Adrenal gland (tissue), 12 donors: ENCODE results near the gene GPSM1. TPM values are rescaled to one million over a fixed set of nuclear protein-coding genes. Genes with fewer than 3 reads are reported as not detected.

Experiments
- DNase-seq, 7 donors: peaks; one replicate each; pipeline ENCODE4 v3.0.0-alpha.2; 2019 to 2020
- H3K27ac ChIP-seq, 5 donors: fragments of 200-600 bp; sonication (generic) in 4 of 5; 1 replicate in 3 of 5; 2 replicates in 2 of 5; pipeline versions ENCODE4 v1.5.1 to v1.8.0; 2016 to 2020; ENCODE audit warnings: mild to moderate bottlenecking in 1 of 5
- H3K27me3 ChIP-seq: fragments of 200-600 bp; 2 replicates; pipeline ENCODE4 v1.8.0; 2021
- H3K36me3 ChIP-seq, 2 donors: fragments of 200-600 bp; replicated peaks in 1 of 2; 1 replicate in 1 of 2; 2 replicates in 1 of 2; pipeline versions ENCODE4 v1.5.1 to v1.8.0; 2018 to 2022
- H3K4me1 ChIP-seq, 2 donors: fragments of 200-600 bp; replicated peaks in 1 of 2; 1 replicate in 1 of 2; 2 replicates in 1 of 2; pipeline versions ENCODE4 v1.5.1 to v1.8.0; 2018 to 2021
- H3K4me3 ChIP-seq, 4 donors: fragments of 200-600 bp; sonication (generic) in 3 of 4; one replicate each; pipeline ENCODE4 v1.5.1; 2016 to 2018
- H3K9me3 ChIP-seq, 3 donors: fragments of 200-600 bp; sonication (generic) in 1 of 3; replicated peaks in 1 of 3; 1 replicate in 2 of 3; 2 replicates in 1 of 3; pipeline versions ENCODE4 v1.5.1 to v1.8.0; 2016 to 2021
- POLR2A ChIP-seq, 2 donors: fragments of 450-650 bp; IDR thresholded peaks; one replicate each; pipeline ENCODE4 v1.6.1; 2017; ENCODE audit warnings: antibody characterized with exemption in 2 of 2, mild to moderate bottlenecking in 2 of 2, moderate library complexity in 1 of 2
- WGBS, 4 donors: extraction: QIAGEN DNeasy Blood & Tissue Kit in 2 of 4; methylation state at CpG; one replicate each; pipeline versions ENCODE4 v1.1.5 to v1.1.7; 2013 to 2017; 5-methylcytosine and 5-hydroxymethylcytosine counted together
- intact Hi-C, 2 donors: fragments of 100-400 bp; cut with DNase I; formaldehyde crosslinking; loops; one replicate each; pipeline versions ENCODE4 v1.14.1 to v1.15.0; 2022 to 2023
- polyA plus RNA-seq, 3 donors: library from polyadenylated mRNA; stranded (reverse); fragments of 200-250 nt in 2 of 3; fragments of 350-450 nt in 1 of 3; fragmentation: Illumina TruSeq in 1 of 3; extraction: RNeasy Lipid Tissue Mini Kit (QIAGEN cat#74804) in 1 of 3; gene quantifications; one replicate each; pipeline ENCODE4 v1.2.3, GENCODE V29; 2013 to 2014
- total RNA-seq, 9 donors: library from RNA; depleted of rRNA in 4 of 9; stranded (reverse); fragments of >200 nt in 4 of 9; fragments of 120-200 nt in 1 of 9; fragmentation: NEBNext Ultra II Directional in 1 of 9; extraction: Animal tissue kit (Norgen Biotek cat#: 25700) in 1 of 9; gene quantifications; one replicate each; pipeline versions ENCODE4 v1.1.0 to v1.2.4, GENCODE V29; 2013 to 2023
- TF ChIP-seq, protein P1 (sequence below), 6 experiments: fragments of 450-650 bp in 4 of 6; fragments of 200-600 bp in 2 of 6; sonication (generic) in 1 of 6; IDR thresholded peaks; 1 replicate in 5 of 6; 2 replicates in 1 of 6; pipeline versions ENCODE4 v1.5.1 to v1.8.0; 2016 to 2021; ENCODE audit warnings: antibody characterized with exemption in 6 of 6, mild to moderate bottlenecking in 2 of 6, moderate library complexity in 1 of 6
- donor health status: healthy with polysubstance abuse.
- donor health status: Bipolar disorder and iron deficiency.
- donor health status: DM: yes; HTN: yes; CAD: no.
- donor health status: DM: no; HTN: no; CAD: no.
- donor health status: DM: no; HTN: no; CAD: no.
- donor health status: DM: yes; HTN: yes; CAD: no.

The GPSM1 gene
- total and polyA plus RNA-seq, 12 donors, result 2.9 to 50.4 (median 17.2) TPM

DNA sequence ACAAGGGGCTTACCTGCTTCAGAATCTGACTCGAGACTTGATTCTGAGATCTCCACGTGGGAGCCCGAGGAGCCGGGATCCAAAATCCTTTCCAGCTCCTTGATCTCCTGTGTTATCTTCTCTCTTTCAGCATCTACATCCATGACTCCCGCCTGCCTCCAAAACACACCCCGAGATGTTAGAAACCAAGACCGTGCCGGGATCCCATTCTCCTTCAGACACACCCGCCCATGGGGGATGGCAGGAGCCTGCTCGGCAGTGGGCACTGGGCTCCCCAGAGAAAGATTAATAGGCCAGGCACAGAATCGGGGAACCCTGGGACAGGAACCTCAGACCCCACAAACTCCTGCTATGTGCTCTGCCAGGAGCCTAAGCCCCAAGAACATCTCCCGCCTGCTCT lies 70.9 kb downstream of the GPSM1 start:
- H3K27me3 ChIP-seq, result no peaks in the 10 kb centered on the region
- peaks cover 0 to 38% of the 10 kb centered on the region in 2 donors for H3K36me3 ChIP-seq
- peaks cover 9 to 17% of the 10 kb centered on the region in 2 donors for H3K4me1 ChIP-seq
- no peaks in the 10 kb centered on the region for H3K9me3 ChIP-seq
- no peak for DNase-seq
- H3K27ac ChIP-seq, result no peak overlapping the region
- H3K4me3 ChIP-seq, result no peak overlapping the region
- intact Hi-C loops, result no loop called here
- TF ChIP-seq, protein P1, sequence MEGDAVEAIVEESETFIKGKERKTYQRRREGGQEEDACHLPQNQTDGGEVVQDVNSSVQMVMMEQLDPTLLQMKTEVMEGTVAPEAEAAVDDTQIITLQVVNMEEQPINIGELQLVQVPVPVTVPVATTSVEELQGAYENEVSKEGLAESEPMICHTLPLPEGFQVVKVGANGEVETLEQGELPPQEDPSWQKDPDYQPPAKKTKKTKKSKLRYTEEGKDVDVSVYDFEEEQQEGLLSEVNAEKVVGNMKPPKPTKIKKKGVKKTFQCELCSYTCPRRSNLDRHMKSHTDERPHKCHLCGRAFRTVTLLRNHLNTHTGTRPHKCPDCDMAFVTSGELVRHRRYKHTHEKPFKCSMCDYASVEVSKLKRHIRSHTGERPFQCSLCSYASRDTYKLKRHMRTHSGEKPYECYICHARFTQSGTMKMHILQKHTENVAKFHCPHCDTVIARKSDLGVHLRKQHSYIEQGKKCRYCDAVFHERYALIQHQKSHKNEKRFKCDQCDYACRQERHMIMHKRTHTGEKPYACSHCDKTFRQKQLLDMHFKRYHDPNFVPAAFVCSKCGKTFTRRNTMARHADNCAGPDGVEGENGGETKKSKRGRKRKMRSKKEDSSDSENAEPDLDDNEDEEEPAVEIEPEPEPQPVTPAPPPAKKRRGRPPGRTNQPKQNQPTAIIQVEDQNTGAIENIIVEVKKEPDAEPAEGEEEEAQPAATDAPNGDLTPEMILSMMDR (IDR thresholded peaks at IDR 0.05), result no peak
- TF ChIP-seq POLR2A (IDR thresholded peaks at IDR 0.05), result no peak
- WGBS, 4 donors, result 91 to 94% (median 93%) methylated on average over 11 to 12 of the region's 12 CpGs

DNA sequence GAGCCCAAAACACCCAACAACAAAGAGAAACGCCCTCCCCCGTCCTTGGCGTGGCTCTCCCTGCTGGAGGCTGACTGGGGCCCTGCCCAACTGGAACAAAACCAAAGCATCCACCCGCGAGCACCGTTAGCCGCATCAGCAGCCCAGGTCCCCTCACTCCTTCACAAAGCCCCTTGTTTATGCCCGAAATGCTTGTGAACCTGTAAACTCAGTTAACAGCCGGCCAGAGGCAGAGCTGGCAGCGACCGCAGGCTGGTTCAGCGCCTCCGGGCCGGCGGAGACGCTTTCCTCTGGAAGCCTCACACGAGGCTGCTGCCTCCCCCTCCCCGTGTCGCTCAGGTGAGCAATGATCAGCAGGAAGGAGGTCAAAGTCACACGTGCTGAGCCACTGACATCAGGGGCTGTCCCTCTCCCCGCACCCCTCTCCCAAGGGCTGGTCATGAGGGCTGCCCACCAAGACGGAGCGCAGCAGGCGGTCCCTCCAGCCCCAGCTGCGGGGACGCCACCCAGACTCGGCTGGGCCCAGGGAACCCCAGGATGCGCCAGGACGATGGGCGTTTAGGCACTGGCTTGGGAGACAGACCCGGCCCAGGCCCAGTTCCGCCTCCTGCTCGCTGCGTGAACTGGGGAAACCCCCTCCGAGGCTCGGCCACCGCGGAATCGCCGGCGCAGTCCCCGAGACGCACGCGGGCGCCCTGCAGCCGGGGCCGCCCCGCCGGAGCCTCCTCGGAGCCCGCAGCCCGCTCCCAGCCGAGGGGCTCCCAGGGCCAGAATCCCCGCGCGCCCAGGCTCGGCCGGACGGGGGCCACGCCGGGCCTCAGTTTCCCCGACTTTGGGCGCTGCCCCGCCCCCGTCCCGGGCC lies 72.1 kb downstream of the GPSM1 start:
- TF ChIP-seq, protein P1 (IDR thresholded peaks at IDR 0.05), result no peak
- no peak for TF ChIP-seq POLR2A (IDR thresholded peaks at IDR 0.05)
- peaks cover 9 to 17% of the 10 kb centered on the region in 2 donors for H3K4me1 ChIP-seq
- intact Hi-C loops, result loop anchor here (2.0 to 5.0 kb wide), 2 partner anchors 62 to 87 kb away; no protein-coding TSS in a partner anchor
- no peaks in the 10 kb centered on the region for H3K27me3 ChIP-seq
- peak overlapping the region in 1 of 5 donors; percentile 54 for H3K27ac ChIP-seq
- no peaks in the 10 kb centered on the region for H3K9me3 ChIP-seq
- peaks cover 0 to 34% of the 10 kb centered on the region in 2 donors for H3K36me3 ChIP-seq
- DNase-seq, result peak in 1 of 7 donors; percentile 55
- peak overlapping the region; percentile 36 to 99 (median 82) for H3K4me3 ChIP-seq
- 0 to 3% (median 1%) methylated on average over 9 to 67 of the region's 67 CpGs for WGBS, 4 donors

DNA sequence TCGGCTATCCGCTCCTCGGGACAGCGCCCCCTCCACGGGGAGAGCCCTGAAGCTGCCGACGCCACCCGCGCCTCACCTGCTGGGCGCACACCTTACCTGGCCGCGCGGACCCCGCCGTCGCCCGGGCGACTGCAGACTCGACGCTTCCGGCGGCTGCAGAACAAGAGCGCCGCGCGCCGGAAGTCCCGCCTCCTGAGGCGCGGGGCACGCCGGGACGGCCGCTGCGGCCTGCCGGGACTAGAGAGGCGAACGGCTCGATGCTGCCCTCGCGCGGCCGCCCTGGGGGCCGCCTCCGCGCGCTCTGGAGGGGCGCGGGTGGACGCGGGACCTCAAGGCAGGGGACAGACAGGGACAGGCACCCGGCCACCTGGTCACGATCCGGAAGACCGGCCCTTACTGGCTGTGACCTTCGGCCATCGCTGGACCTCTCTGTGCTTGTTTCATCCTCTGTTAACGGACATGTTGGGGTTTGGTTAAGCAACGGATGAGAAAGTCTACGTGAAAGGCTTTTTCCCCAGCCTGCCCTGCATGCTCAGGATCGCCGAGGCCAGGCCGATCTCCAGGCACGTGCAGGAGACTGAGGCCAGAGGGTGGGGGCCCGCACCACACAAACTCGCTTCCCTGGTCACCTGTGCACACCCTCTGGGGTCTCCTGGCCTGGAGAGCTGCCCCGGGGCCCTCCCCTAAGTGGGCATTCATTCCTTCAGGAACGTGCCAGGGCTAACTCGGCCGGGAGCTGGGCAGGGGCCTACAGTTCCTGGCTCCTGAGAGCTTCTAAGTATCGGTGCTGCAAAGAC lies 72.9 kb downstream of the GPSM1 start, which contains the start of gene SNAPC4:
Gene SNAPC4 (minus strand): TSS at position 133 of the 797 bp plus-strand sequence. CDS start 1,742 bp downstream, outside the sequence.
- H3K4me3 ChIP-seq, result peak within 1 kb of the TSS; percentile 36 to 99 (median 82)
- H3K4me1 ChIP-seq, result peaks cover 9 to 17% of the 10 kb centered on the region in 2 donors
- H3K36me3 ChIP-seq, result peaks cover 0 to 34% of the 10 kb centered on the region in 2 donors
- peak; percentile 74 to 88 (median 83) for DNase-seq
- no peak for TF ChIP-seq POLR2A (IDR thresholded peaks at IDR 0.05)
- TF ChIP-seq, protein P1 (IDR thresholded peaks at IDR 0.05), result peak; percentile 54 to 96 (median 80)
- no peaks in the 10 kb centered on the region for H3K27me3 ChIP-seq
- WGBS, 4 donors, result 5 to 26% (median 7%) methylated on average over 7 to 71 of the region's 71 CpGs
- intact Hi-C loops, result loop anchor here (2.0 to 5.0 kb wide), 2 partner anchors 63 to 87 kb away; no protein-coding TSS in a partner anchor
- peak within 1 kb of the TSS in 1 of 5 donors; percentile 54 for H3K27ac ChIP-seq
- H3K9me3 ChIP-seq, result no peaks in the 10 kb centered on the region
